Measurements from ENCODE around the gene HOMER1.
"Not testable (repeated sequence)": the region's sequence is repeated elsewhere in the genome, so short reads cannot be mapped to it uniquely, and the experiment has no call there.

HOMER1 gene

GRCh38 chr5:79516986-79517385 lies 3.1 kb upstream of the HOMER1 start:
- no peak for DNase-seq (ENCODE audit: low spot score)

GRCh38 chr5:79516331-79516730 lies 2.4 kb upstream of the HOMER1 start:
- not testable (repeated sequence) for DNase-seq (ENCODE audit: low spot score)

- peak; percentile 93 for DNase-seq (ENCODE audit: low spot score)
Measured at GRCh38 chr5:79514391-79515105, 614 bp upstream of the HOMER1 start.

GRCh38 chr5:79513308-79513703 lies 628 bp downstream of the HOMER1 start:
- no peak for DNase-seq (ENCODE audit: low spot score)

- DNase-seq (ENCODE audit: low spot score): no peak
Measured at GRCh38 chr5:79512471-79513307, 1.2 kb downstream of the HOMER1 start.

GRCh38 chr5:79512049-79512448 lies 1.9 kb downstream of the HOMER1 start:
- DNase-seq (ENCODE audit: low spot score): no peak

GRCh38 chr5:79510638-79511037 lies 3.3 kb downstream of the HOMER1 start:
- no peak for DNase-seq (ENCODE audit: low spot score)

GRCh38 chr5:79509244-79509885 lies 4.6 kb downstream of the HOMER1 start:
- DNase-seq (ENCODE audit: low spot score): no peak

GRCh38 chr5:79508794-79509193 lies 5.1 kb downstream of the HOMER1 start:
- DNase-seq (ENCODE audit: low spot score): no peak

GRCh38 chr5:79508354-79508753 lies 5.6 kb downstream of the HOMER1 start:
- no peak for DNase-seq (ENCODE audit: low spot score)

GRCh38 chr5:79507251-79508205 lies 6.4 kb downstream of the HOMER1 start:
- no peak for DNase-seq (ENCODE audit: low spot score)

- no peak for DNase-seq (ENCODE audit: low spot score)
Measured at GRCh38 chr5:79505138-79505537, 8.8 kb downstream of the HOMER1 start.

- DNase-seq (ENCODE audit: low spot score): no peak
Measured at GRCh38 chr5:79503794-79504495, 10.0 kb downstream of the HOMER1 start.

GRCh38 chr5:79499640-79500273 lies 14.2 kb downstream of the HOMER1 start:
- DNase-seq (ENCODE audit: low spot score): no peak

GRCh38 chr5:79495311-79495710 lies 18.6 kb downstream of the HOMER1 start:
- no peak for DNase-seq (ENCODE audit: low spot score)

- no peak for DNase-seq (ENCODE audit: low spot score)
Measured at GRCh38 chr5:79493596-79494345, 20.2 kb downstream of the HOMER1 start.

GRCh38 chr5:79491690-79492317 lies 22.1 kb downstream of the HOMER1 start:
- no peak for DNase-seq (ENCODE audit: low spot score)

GRCh38 chr5:79490323-79490936 lies 23.5 kb downstream of the HOMER1 start:
- no peak for DNase-seq (ENCODE audit: low spot score)

- DNase-seq (ENCODE audit: low spot score): no peak
Measured at GRCh38 chr5:79489773-79490172, 24.2 kb downstream of the HOMER1 start.

Data from left forelimb (tissue), 1 donor.